ENCODE results near the gene NRAP. TPM values are rescaled to one million over a fixed set of nuclear protein-coding genes. Genes with fewer than 3 reads are reported as not detected.

The NRAP gene
- total and polyA plus RNA-seq, 2 experiments from 2014 or later, result not detected

- peaks cover 4% of the 10 kb centered on the region for H3K27me3 Mint-ChIP-seq (ENCODE audit: insufficient read depth, low read depth, poor library complexity)
- TF ChIP-seq REST (IDR thresholded peaks at IDR 0.05; ENCODE audit: unreplicated experiment) (no peak), STAT1 (IDR thresholded peaks at IDR 0.05; ENCODE audit: unreplicated experiment) (no peak), CTCF (conservative IDR thresholded peaks at IDR 0.05; ENCODE audit: low read depth in 2 of 2) (no peak), NANOG (IDR thresholded peaks at IDR 0.05; ENCODE audit: borderline replicate concordance) (no peak), ZNF331 (CRISPR knock-in tag; IDR thresholded peaks at IDR 0.05; ENCODE audit: low read depth) (no peak), ZNF114 (CRISPR knock-in tag; IDR thresholded peaks at IDR 0.05) (no peak), EZH2phosphoT487 (IDR thresholded peaks at IDR 0.05; ENCODE audit: unreplicated experiment) (no peak)
- H3K9me3 Mint-ChIP-seq, result no peaks in the 10 kb centered on the region
Observed at GRCh38 chr10:113661332-113661731, 2.5 kb downstream of the NRAP start.

GRCh38 chr10:113657544-113657943 is 6.3 kb downstream of the NRAP start:
- Histone ChIP-seq H3K4me2 (no peak overlapping the region), H3F3A (replicated peaks; ENCODE audit: low read depth) (no peaks in the 10 kb centered on the region), H3K27ac (ENCODE audit: low read depth) (no peak overlapping the region), H4K20me1 (replicated peaks; ENCODE audit: insufficient read depth) (no peaks in the 10 kb centered on the region), H3K4me3 (no peak overlapping the region), H3K36me3 (ENCODE audit: insufficient read depth) (no peaks in the 10 kb centered on the region), H3K27me3 (ENCODE audit: insufficient read depth) (no peaks in the 10 kb centered on the region), H3K9me2 (ENCODE audit: insufficient read depth) (no peaks in the 10 kb centered on the region; the same call in 1 of the 2 replicates), H3K79me2 (replicated peaks; ENCODE audit: insufficient read depth) (no peaks in the 10 kb centered on the region), H2AFZ (no peak overlapping the region), H3K4me1 (ENCODE audit: insufficient read depth) (no peaks in the 10 kb centered on the region)
- H3K27ac Mint-ChIP-seq, result no peak overlapping the region
- no peaks in the 10 kb centered on the region for H3K36me3 Mint-ChIP-seq (ENCODE audit: low read depth)
- H3K9me3 Mint-ChIP-seq, result no peaks in the 10 kb centered on the region
- no peak for ATAC-seq
- H3K27me3 Mint-ChIP-seq (ENCODE audit: insufficient read depth, low read depth, poor library complexity), result peaks cover 4% of the 10 kb centered on the region
- no peaks in the 10 kb centered on the region for H3K4me1 Mint-ChIP-seq
- H3K4me3 Mint-ChIP-seq, result no peak overlapping the region
- no peak for DNase-seq (ENCODE audit: low spot score)
- TF ChIP-seq EZH2phosphoT487 (IDR thresholded peaks at IDR 0.05; ENCODE audit: unreplicated experiment), result no peak
- no peak for TF ChIP-seq JUNB (IDR thresholded peaks at IDR 0.05; ENCODE audit: unreplicated experiment)
- TF ChIP-seq ZNF114 (CRISPR knock-in tag; IDR thresholded peaks at IDR 0.05), result no peak
- no peak for TF ChIP-seq POLR2AphosphoS5 (IDR thresholded peaks at IDR 0.05; ENCODE audit: low read depth)
- no peak for TF ChIP-seq STAT1 (IDR thresholded peaks at IDR 0.05; ENCODE audit: unreplicated experiment)
- TF ChIP-seq CREB1 (CRISPR knock-in tag; IDR thresholded peaks at IDR 0.05; ENCODE audit: low read depth), result no peak
- no peak for TF ChIP-seq ZNF331 (CRISPR knock-in tag; IDR thresholded peaks at IDR 0.05; ENCODE audit: low read depth)
- no peak for TF ChIP-seq CTCF (conservative IDR thresholded peaks at IDR 0.05; ENCODE audit: low read depth in 2 of 2)
- TF ChIP-seq REST (IDR thresholded peaks at IDR 0.05; ENCODE audit: unreplicated experiment), result no peak
- TF ChIP-seq EZH2 (IDR thresholded peaks at IDR 0.05; ENCODE audit: low read depth, unreplicated experiment), result no peak
- no peak for TF ChIP-seq ETS1 (IDR thresholded peaks at IDR 0.05)

More at GRCh38 chr10:113661332-113661731, 2.5 kb downstream of the NRAP start:
- H2AFZ ChIP-seq, result no peak overlapping the region
- DNase-seq (ENCODE audit: low spot score), result no peak
- H3K4me1 Mint-ChIP-seq, result no peaks in the 10 kb centered on the region; the same call in 2 of the 3 replicates
- H3K4me3 Mint-ChIP-seq, result no peak overlapping the region
- H3K4me2 ChIP-seq, result no peak overlapping the region
- no peak overlapping the region for H3K27ac Mint-ChIP-seq
- ATAC-seq, result no peak
- H3K9me2 ChIP-seq (ENCODE audit: insufficient read depth), result peaks cover 8% of the 10 kb centered on the region; the same call in 1 of the 2 replicates
- H3F3A ChIP-seq (replicated peaks; ENCODE audit: low read depth), result no peaks in the 10 kb centered on the region
- H3K4me1 ChIP-seq (ENCODE audit: insufficient read depth), result no peaks in the 10 kb centered on the region
- no peaks in the 10 kb centered on the region for H3K36me3 ChIP-seq (ENCODE audit: insufficient read depth)
- no peak overlapping the region for H3K27ac ChIP-seq (ENCODE audit: low read depth)
- H4K20me1 ChIP-seq (replicated peaks; ENCODE audit: insufficient read depth), result no peaks in the 10 kb centered on the region
- no peaks in the 10 kb centered on the region for H3K36me3 Mint-ChIP-seq (ENCODE audit: low read depth)
- no peak overlapping the region for H3K4me3 ChIP-seq
- H3K27me3 ChIP-seq (ENCODE audit: insufficient read depth), result no peaks in the 10 kb centered on the region
- H3K79me2 ChIP-seq (replicated peaks; ENCODE audit: insufficient read depth), result no peaks in the 10 kb centered on the region

Measured in GM23338 (cell line).